K562 (cell line): ENCODE results near the gene DAPK1. TPM values are rescaled to one million over a fixed set of nuclear protein-coding genes. Genes with fewer than 3 reads are reported as not detected.

Experiments
- BDP1 ChIP-seq: IDR thresholded peaks from 3 replicates; pipeline ENCODE4 v1.6.1; 2011; ENCODE audit not compliant: insufficient read length, insufficient read depth
- CC2D1A ChIP-seq: fragments of 450-650 bp; IDR thresholded peaks from 2 replicates; pipeline ENCODE4 v1.6.1; 2017; ENCODE audit warnings: mild to moderate bottlenecking
- CXXC5 ChIP-seq: fragments of 250-450 bp; sonication (Bioruptor Pico); IDR thresholded peaks from 2 replicates; pipeline ENCODE4 v1.8.0; 2022; ENCODE audit warnings: inconsistent platforms, mild to moderate bottlenecking, moderate library complexity
- L3MBTL2 ChIP-seq: fragments of 450-650 bp; IDR thresholded peaks from 2 replicates; pipeline ENCODE4 v1.6.1; 2016; ENCODE audit warnings: mild to moderate bottlenecking, moderate library complexity
- MED1 ChIP-seq: sonication (generic); formaldehyde crosslinking; IDR thresholded peaks from 2 replicates; pipeline ENCODE4 v1.8.1; 2023; ENCODE audit warnings: missing genetic modification reagents, borderline replicate concordance
- NCOA4 ChIP-seq: fragments of 450-650 bp; IDR thresholded peaks from 2 replicates; pipeline ENCODE4 v1.6.1; 2018; ENCODE audit warnings: mild to moderate bottlenecking; ENCODE audit not compliant: partially characterized antibody
- NFE2 ChIP-seq: IDR thresholded peaks from 2 replicates; pipeline ENCODE4 v1.6.1; 2014; ENCODE audit warnings: antibody characterized with exemption, low read depth
- NFIC ChIP-seq: fragments of 450-650 bp; IDR thresholded peaks from 2 replicates; pipeline ENCODE4 v1.6.1; 2017; ENCODE audit warnings: mild to moderate bottlenecking, inconsistent platforms
- RBM17 ChIP-seq: fragments of 200-400 bp; formaldehyde crosslinking; IDR thresholded peaks from 2 replicates; pipeline ENCODE4 v1.6.1; 2017; ENCODE audit warnings: low read depth, mild to moderate bottlenecking, low read length, borderline replicate concordance
- SETDB1 ChIP-seq: IDR thresholded peaks from one replicate; pipeline ENCODE4 v1.6.1; 2012; ENCODE audit warnings: low read length, control low read depth, inconsistent platforms
- STAT5A ChIP-seq: IDR thresholded peaks from 2 replicates; pipeline ENCODE4 v1.6.1; 2012; ENCODE audit warnings: low read length, inconsistent platforms, borderline replicate concordance
- TAF15 ChIP-seq: fragments of 200-400 bp; formaldehyde crosslinking; IDR thresholded peaks from 2 replicates; pipeline ENCODE4 v1.6.1; 2017; ENCODE audit warnings: mild to moderate bottlenecking, low read depth, low read length, moderate library complexity
- TCF7 ChIP-seq: sonication (generic); IDR thresholded peaks from 2 replicates; pipeline ENCODE4 v1.6.1; 2016; ENCODE audit warnings: antibody characterized with exemption, borderline replicate concordance
- ZFX ChIP-seq: sonication (generic); formaldehyde crosslinking; IDR thresholded peaks from 2 replicates; pipeline ENCODE4 v1.8.0; 2022; ENCODE audit warnings: mild to moderate bottlenecking, missing genetic modification reagents, moderate library complexity
- ZNF175 ChIP-seq: fragments of 200-800 bp; sonication (Bioruptor generic); IDR thresholded peaks from 2 replicates; pipeline ENCODE4 v1.6.1; 2016; ENCODE audit warnings: low read depth, mild to moderate bottlenecking, missing genetic modification characterization, missing compliant biosample characterization
- polyA plus RNA-seq, 8 experiments: library from polyadenylated mRNA; depleted of rRNA in 4 of 8; stranded (reverse) in 5 of 8; unstranded in 3 of 8; fragments of >200 nt; fragmentation: Nextera tagmentation in 2 of 8; fragmentation: Illumina TruSeq in 1 of 8; extraction: Ambion mirVana in 2 of 8; extraction: Trizol in 1 of 8; gene quantifications; 2 replicates each; pipeline versions ENCODE4 v1.2.1 to v1.2.3, GENCODE V29; 2011 to 2014; ENCODE audit warnings: inconsistent platforms in 1 of 8, missing spikeins in 1 of 8
- total RNA-seq, 7 experiments: library from RNA; depleted of rRNA in 6 of 7; stranded (reverse); fragments of >200 nt in 6 of 7; fragmentation: Illumina TruSeq in 2 of 7; extraction: Trizol in 2 of 7; gene quantifications; 2 replicates each; pipeline versions ENCODE4 v1.2.1 to v1.2.3, GENCODE V29; 2011 to 2021; ENCODE audit warnings: low replicate concordance in 1 of 7
- TF ChIP-seq, protein P1 (sequence below): sonication (generic); formaldehyde crosslinking; IDR thresholded peaks from 2 replicates; pipeline ENCODE4 v1.8.1; 2023; ENCODE audit warnings: missing genetic modification reagents, mild to moderate bottlenecking, borderline replicate concordance
- TF ChIP-seq, protein P2 (sequence below): sonication (generic); formaldehyde crosslinking; IDR thresholded peaks from 2 replicates; pipeline ENCODE4 v1.8.0; 2022; ENCODE audit warnings: mild to moderate bottlenecking, low read depth, missing genetic modification reagents
- TF ChIP-seq, protein P3 (sequence below), 2 experiments: IDR thresholded peaks in 1 of 2; conservative IDR thresholded peaks in 1 of 2; 2 replicates each; pipeline ENCODE4 v1.6.1; 2016; ENCODE audit warnings: low read depth in 2 of 2, mild to moderate bottlenecking in 1 of 2, missing compliant biosample characterization in 1 of 2, missing genetic modification characterization in 1 of 2, moderate library complexity in 1 of 2

DAPK1 gene
- total and polyA plus RNA-seq, 9 of the 15 experiments (the other 6 are each of a cell fraction or from before 2014, with no cell fraction given): 1.7 to 26.4 (median 15.8) TPM

DNA sequence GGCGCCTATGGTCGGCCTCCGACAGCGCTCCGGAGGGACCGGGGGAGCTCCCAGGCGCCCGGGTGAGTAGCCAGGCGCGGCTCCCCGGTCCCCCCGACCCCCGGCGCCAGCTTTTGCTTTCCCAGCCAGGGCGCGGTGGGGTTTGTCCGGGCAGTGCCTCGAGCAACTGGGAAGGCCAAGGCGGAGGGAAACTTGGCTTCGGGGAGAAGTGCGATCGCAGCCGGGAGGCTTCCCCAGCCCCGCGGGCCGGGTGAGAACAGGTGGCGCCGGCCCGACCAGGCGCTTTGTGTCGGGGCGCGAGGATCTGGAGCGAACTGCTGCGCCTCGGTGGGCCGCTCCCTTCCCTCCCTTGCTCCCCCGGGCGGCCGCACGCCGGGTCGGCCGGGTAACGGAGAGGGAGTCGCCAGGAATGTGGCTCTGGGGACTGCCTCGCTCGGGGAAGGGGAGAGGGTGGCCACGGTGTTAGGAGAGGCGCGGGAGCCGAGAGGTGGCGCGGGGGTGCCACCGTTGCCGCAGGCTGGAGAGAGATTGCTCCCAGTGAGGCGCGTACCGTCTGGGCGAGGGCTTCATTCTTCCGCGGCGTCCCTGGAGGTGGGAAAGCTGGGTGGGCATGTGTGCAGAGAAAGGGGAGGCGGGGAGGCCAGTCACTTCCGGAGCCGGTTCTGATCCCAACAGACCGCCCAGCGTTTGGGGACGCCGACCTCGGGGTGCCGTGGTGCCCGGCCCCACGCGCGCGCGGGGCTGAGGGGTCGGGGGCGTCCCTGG is 561 bp downstream of the DAPK1 start (continued):
- TF ChIP-seq, protein P1, sequence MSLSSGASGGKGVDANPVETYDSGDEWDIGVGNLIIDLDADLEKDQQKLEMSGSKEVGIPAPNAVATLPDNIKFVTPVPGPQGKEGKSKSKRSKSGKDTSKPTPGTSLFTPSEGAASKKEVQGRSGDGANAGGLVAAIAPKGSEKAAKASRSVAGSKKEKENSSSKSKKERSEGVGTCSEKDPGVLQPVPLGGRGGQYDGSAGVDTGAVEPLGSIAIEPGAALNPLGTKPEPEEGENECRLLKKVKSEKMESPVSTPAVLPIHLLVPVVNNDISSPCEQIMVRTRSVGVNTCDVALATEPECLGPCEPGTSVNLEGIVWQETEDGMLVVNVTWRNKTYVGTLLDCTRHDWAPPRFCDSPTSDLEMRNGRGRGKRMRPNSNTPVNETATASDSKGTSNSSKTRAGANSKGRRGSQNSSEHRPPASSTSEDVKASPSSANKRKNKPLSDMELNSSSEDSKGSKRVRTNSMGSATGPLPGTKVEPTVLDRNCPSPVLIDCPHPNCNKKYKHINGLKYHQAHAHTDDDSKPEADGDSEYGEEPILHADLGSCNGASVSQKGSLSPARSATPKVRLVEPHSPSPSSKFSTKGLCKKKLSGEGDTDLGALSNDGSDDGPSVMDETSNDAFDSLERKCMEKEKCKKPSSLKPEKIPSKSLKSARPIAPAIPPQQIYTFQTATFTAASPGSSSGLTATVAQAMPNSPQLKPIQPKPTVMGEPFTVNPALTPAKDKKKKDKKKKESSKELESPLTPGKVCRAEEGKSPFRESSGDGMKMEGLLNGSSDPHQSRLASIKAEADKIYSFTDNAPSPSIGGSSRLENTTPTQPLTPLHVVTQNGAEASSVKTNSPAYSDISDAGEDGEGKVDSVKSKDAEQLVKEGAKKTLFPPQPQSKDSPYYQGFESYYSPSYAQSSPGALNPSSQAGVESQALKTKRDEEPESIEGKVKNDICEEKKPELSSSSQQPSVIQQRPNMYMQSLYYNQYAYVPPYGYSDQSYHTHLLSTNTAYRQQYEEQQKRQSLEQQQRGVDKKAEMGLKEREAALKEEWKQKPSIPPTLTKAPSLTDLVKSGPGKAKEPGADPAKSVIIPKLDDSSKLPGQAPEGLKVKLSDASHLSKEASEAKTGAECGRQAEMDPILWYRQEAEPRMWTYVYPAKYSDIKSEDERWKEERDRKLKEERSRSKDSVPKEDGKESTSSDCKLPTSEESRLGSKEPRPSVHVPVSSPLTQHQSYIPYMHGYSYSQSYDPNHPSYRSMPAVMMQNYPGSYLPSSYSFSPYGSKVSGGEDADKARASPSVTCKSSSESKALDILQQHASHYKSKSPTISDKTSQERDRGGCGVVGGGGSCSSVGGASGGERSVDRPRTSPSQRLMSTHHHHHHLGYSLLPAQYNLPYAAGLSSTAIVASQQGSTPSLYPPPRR (CRISPR knock-in tag): no peak
- TF ChIP-seq ZFX (peak; percentile 65), NFIC (no peak), TAF15 (no peak), CC2D1A (no peak), RBM17 (no peak), ZNF175 (CRISPR knock-in tag) (no peak), CXXC5 (CRISPR knock-in tag) (peak; percentile 36), STAT5A (no peak), TCF7 (no peak), SETDB1 (no peak), BDP1 (no peak), NFE2 (no peak), NCOA4 (no peak), L3MBTL2 (peak; percentile 74), MED1 (CRISPR knock-in tag) (no peak)
- TF ChIP-seq, protein P2, sequence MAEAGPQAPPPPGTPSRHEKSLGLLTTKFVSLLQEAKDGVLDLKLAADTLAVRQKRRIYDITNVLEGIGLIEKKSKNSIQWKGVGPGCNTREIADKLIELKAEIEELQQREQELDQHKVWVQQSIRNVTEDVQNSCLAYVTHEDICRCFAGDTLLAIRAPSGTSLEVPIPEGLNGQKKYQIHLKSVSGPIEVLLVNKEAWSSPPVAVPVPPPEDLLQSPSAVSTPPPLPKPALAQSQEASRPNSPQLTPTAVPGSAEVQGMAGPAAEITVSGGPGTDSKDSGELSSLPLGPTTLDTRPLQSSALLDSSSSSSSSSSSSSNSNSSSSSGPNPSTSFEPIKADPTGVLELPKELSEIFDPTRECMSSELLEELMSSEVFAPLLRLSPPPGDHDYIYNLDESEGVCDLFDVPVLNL (CRISPR knock-in tag): no peak
- TF ChIP-seq, protein P3, sequence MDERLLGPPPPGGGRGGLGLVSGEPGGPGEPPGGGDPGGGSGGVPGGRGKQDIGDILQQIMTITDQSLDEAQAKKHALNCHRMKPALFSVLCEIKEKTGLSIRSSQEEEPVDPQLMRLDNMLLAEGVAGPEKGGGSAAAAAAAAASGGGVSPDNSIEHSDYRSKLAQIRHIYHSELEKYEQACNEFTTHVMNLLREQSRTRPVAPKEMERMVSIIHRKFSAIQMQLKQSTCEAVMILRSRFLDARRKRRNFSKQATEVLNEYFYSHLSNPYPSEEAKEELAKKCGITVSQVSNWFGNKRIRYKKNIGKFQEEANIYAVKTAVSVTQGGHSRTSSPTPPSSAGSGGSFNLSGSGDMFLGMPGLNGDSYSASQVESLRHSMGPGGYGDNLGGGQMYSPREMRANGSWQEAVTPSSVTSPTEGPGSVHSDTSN (CRISPR knock-in tag; IDR thresholded peaks at IDR 0.05; ENCODE audit: low read depth): no peak
- TF ChIP-seq, protein P3 (tag; conservative IDR thresholded peaks at IDR 0.05; ENCODE audit: low read depth): no peak
